Thyroid gland (tissue), 4 donors: ENCODE measurements around the gene NFYB. TPM values are rescaled to one million over a fixed set of nuclear protein-coding genes. Genes with fewer than 3 reads are reported as not detected.
"Not testable (repeated sequence)": the region's sequence is repeated elsewhere in the genome, so short reads cannot be mapped to it uniquely, and the experiment has no call there.

Experiments
- DNase-seq, 2 donors: peaks; one replicate each; pipeline ENCODE4 v3.0.0-alpha.2; 2019
- H3K27ac ChIP-seq, 3 donors: fragments of 200-600 bp; sonication (generic); 1 replicate in 2 of 3; 2 replicates in 1 of 3; pipeline ENCODE4 v1.5.1; 2016 to 2019; ENCODE audit warnings: mild to moderate bottlenecking in 1 of 3, moderate library complexity in 1 of 3
- H3K27me3 ChIP-seq: fragments of 200-600 bp; sonication (generic); one replicate; pipeline ENCODE4 v1.5.1; 2019
- H3K36me3 ChIP-seq, 2 donors: fragments of 200-600 bp; sonication (generic); one replicate each; pipeline ENCODE4 v1.5.1; 2016 to 2019
- H3K4me1 ChIP-seq, 2 donors: fragments of 200-600 bp; sonication (generic); one replicate each; pipeline ENCODE4 v1.5.1; 2017 to 2019
- H3K4me3 ChIP-seq, 3 donors: fragments of 200-600 bp; sonication (generic); replicated peaks in 1 of 3; 1 replicate in 2 of 3; 2 replicates in 1 of 3; pipeline ENCODE4 v1.5.1; 2016; ENCODE audit warnings: mild to moderate bottlenecking in 1 of 3
- H3K9me3 ChIP-seq: fragments of 200-600 bp; sonication (generic); one replicate; pipeline ENCODE4 v1.5.1; 2017
- CTCF ChIP-seq, 6 experiments: fragments of 200-600 bp in 3 of 6; fragments of 450-650 bp in 3 of 6; sonication (generic) in 3 of 6; IDR thresholded peaks; one replicate each; pipeline ENCODE4 v1.5.1; 2016 to 2019; ENCODE audit warnings: antibody characterized with exemption in 6 of 6, mild to moderate bottlenecking in 2 of 6, inconsistent platforms in 1 of 6, moderate library complexity in 1 of 6
- POLR2A ChIP-seq, 2 donors: fragments of 450-650 bp; IDR thresholded peaks; one replicate each; pipeline ENCODE4 v1.6.1; 2017; ENCODE audit warnings: antibody characterized with exemption in 2 of 2, mild to moderate bottlenecking in 2 of 2, moderate library complexity in 1 of 2
- WGBS, 2 donors: methylation state at CpG; one replicate each; pipeline ENCODE4 v1.1.5; 2017; 5-methylcytosine and 5-hydroxymethylcytosine counted together
- intact Hi-C: fragments of 100-400 bp; cut with DNase I; formaldehyde crosslinking; loops from one replicate; pipeline ENCODE4 v1.15.1; 2023
- total RNA-seq, 4 donors: library from RNA; depleted of rRNA; stranded (reverse); fragments of >200 nt; gene quantifications; one replicate each; pipeline ENCODE4 v1.2.3, GENCODE V29; 2016

NFYB gene
- total RNA-seq, 4 donors from 2014 or later = 24.7 to 53.1 (median 37.1) TPM

- Histone ChIP-seq H3K4me1 (peaks cover 0 to 4% of the 10 kb centered on the region in 2 donors), H3K9me3 (no peaks in the 10 kb centered on the region), H3K4me3 (no peak overlapping the region), H3K36me3 (no peaks in the 10 kb centered on the region), H3K27me3 (no peaks in the 10 kb centered on the region), H3K27ac (no peak overlapping the region)
- WGBS, 2 donors = 86 to 88% methylated on average over 10 of the region's 10 CpGs
- no peak for DNase-seq
- TF ChIP-seq CTCF (IDR thresholded peaks at IDR 0.05) (no peak), POLR2A (IDR thresholded peaks at IDR 0.05) (no peak)
- intact Hi-C loops = no loop called here
These were observed 37.8 kb upstream of the NFYB start for GRCh38 chr12:104175726-104176247.

GRCh38 chr12:104173804-104174203 lies 35.8 kb upstream of the NFYB start:
- 95% methylated on average over 5 of the region's 5 CpGs for WGBS, 2 donors
- H3K9me3 ChIP-seq, DNase-seq, H3K4me1 ChIP-seq, H3K27ac ChIP-seq, H3K36me3 ChIP-seq, H3K27me3 ChIP-seq, intact Hi-C loops, H3K4me3 ChIP-seq: not testable (repeated sequence)

- H3K36me3 ChIP-seq = no peaks in the 10 kb centered on the region
- no peak for TF ChIP-seq POLR2A (IDR thresholded peaks at IDR 0.05)
- no peak for TF ChIP-seq CTCF (IDR thresholded peaks at IDR 0.05)
- no peaks in the 10 kb centered on the region for H3K4me1 ChIP-seq
- no peaks in the 10 kb centered on the region for H3K9me3 ChIP-seq
- DNase-seq = no peak
- no peak overlapping the region for H3K27ac ChIP-seq
- H3K27me3 ChIP-seq = no peaks in the 10 kb centered on the region
- WGBS, 2 donors = 94 to 98% methylated on average over 6 of the region's 6 CpGs
- no peak overlapping the region for H3K4me3 ChIP-seq
- intact Hi-C loops = no loop called here
These were observed 34.5 kb upstream of the NFYB start for GRCh38 chr12:104172570-104172947.

- TF ChIP-seq CTCF (IDR thresholded peaks at IDR 0.05) (no peak), POLR2A (IDR thresholded peaks at IDR 0.05) (no peak)
- no peaks in the 10 kb centered on the region for H3K36me3 ChIP-seq
- H3K9me3 ChIP-seq = no peaks in the 10 kb centered on the region
- WGBS, 2 donors = 70 to 75% methylated on average over 21 to 28 of the region's 28 CpGs
- intact Hi-C loops = no loop called here
- no peak for DNase-seq
- no peak overlapping the region for H3K27ac ChIP-seq
- H3K27me3 ChIP-seq = no peaks in the 10 kb centered on the region
- no peaks in the 10 kb centered on the region for H3K4me1 ChIP-seq
- H3K4me3 ChIP-seq = no peak overlapping the region
These were observed 34.0 kb upstream of the NFYB start for GRCh38 chr12:104171785-104172569.

- intact Hi-C loops = no loop called here
- H3K27ac ChIP-seq = no peak overlapping the region
- DNase-seq = no peak
- no peak overlapping the region for H3K4me3 ChIP-seq
- WGBS, 2 donors = 94% methylated on average over 5 of the region's 5 CpGs
- H3K36me3 ChIP-seq = no peaks in the 10 kb centered on the region
- H3K27me3 ChIP-seq = no peaks in the 10 kb centered on the region
- no peaks in the 10 kb centered on the region for H3K9me3 ChIP-seq
- TF ChIP-seq CTCF (IDR thresholded peaks at IDR 0.05) = no peak
- no peak for TF ChIP-seq POLR2A (IDR thresholded peaks at IDR 0.05)
- no peaks in the 10 kb centered on the region for H3K4me1 ChIP-seq
These were observed 30.6 kb upstream of the NFYB start for GRCh38 chr12:104168596-104168995.
